Heart right ventricle (tissue), 16 donors: ENCODE measurements around the gene CCNF. TPM values are rescaled to one million over a fixed set of nuclear protein-coding genes. Genes with fewer than 3 reads are reported as not detected.

Source experiments
- ATAC-seq, 8 donors: fragments of 200-7000 bp; cut with Tn5 transposase; one replicate each; pipeline ENCODE4 v1.9.1; 2020; ENCODE audit warnings: mild to moderate bottlenecking in 8 of 8, moderate library complexity in 8 of 8, moderate number of reproducible peaks in 1 of 8
- DNase-seq, 2 donors: peaks; one replicate each; pipeline ENCODE4 v3.0.0-alpha.2; 2020
- H3K27ac ChIP-seq, 10 donors: fragments of 200-600 bp; sonication (generic) in 2 of 10; one replicate each; pipeline versions ENCODE4 v1.5.0 to v1.8.0; 2020 to 2022; ENCODE audit warnings: mild to moderate bottlenecking in 3 of 10
- H3K27me3 ChIP-seq, 7 donors: fragments of 200-600 bp; one replicate each; pipeline ENCODE4 v1.8.0; 2021 to 2022; ENCODE audit warnings: mild to moderate bottlenecking in 2 of 7
- H3K36me3 ChIP-seq, 9 donors: fragments of 200-600 bp; sonication (generic) in 1 of 9; one replicate each; pipeline versions ENCODE4 v1.5.0 to v1.8.0; 2020 to 2022; ENCODE audit warnings: mild to moderate bottlenecking in 2 of 9
- H3K4me1 ChIP-seq, 9 donors: fragments of 200-600 bp; sonication (generic) in 1 of 9; one replicate each; pipeline versions ENCODE4 v1.5.0 to v1.8.0; 2020 to 2022; ENCODE audit warnings: mild to moderate bottlenecking in 4 of 9
- H3K4me3 ChIP-seq, 10 donors: fragments of 200-600 bp; sonication (generic) in 2 of 10; one replicate each; pipeline versions ENCODE4 v1.5.0 to v1.8.0; 2020 to 2022; ENCODE audit warnings: mild to moderate bottlenecking in 7 of 10, moderate library complexity in 2 of 10
- H3K9me3 ChIP-seq, 11 donors: fragments of 200-600 bp in 10 of 11; sonication (generic) in 2 of 11; one replicate each; pipeline versions ENCODE4 v1.5.0 to v1.8.0; 2013 to 2022; ENCODE audit warnings: mild to moderate bottlenecking in 2 of 11, control low read depth in 1 of 11, moderate library complexity in 1 of 11
- CTCF ChIP-seq, 9 donors: fragments of 200-600 bp; sonication (generic) in 2 of 9; IDR thresholded peaks; one replicate each; pipeline versions ENCODE4 v1.5.0 to v1.8.0; 2021 to 2022; ENCODE audit warnings: antibody characterized with exemption in 9 of 9, mild to moderate bottlenecking in 5 of 9, moderate library complexity in 1 of 9
- WGBS, 2 donors: extraction: QIAGEN DNeasy Blood & Tissue Kit; methylation state at CpG; one replicate each; pipeline ENCODE4 v1.1.7; 2013; ENCODE audit warnings: inconsistent platforms in 1 of 2; 5-methylcytosine and 5-hydroxymethylcytosine counted together
- intact Hi-C, 10 donors: fragments of 100-400 bp; cut with DNase I; formaldehyde crosslinking; loops; one replicate each; pipeline versions ENCODE4 v1.11.1 to v1.14.2; 2022
- polyA plus RNA-seq, 2 donors: library from polyadenylated mRNA; stranded (reverse); fragments of 200-250 nt; gene quantifications; one replicate each; pipeline ENCODE4 v1.2.3, GENCODE V29; 2013
- total RNA-seq, 10 donors: library from RNA; stranded (reverse); fragmentation: NEBNext Ultra II Directional in 3 of 10; extraction: Animal tissue kit (Norgen Biotek cat#: 25700) in 3 of 10; gene quantifications; one replicate each; pipeline versions ENCODE4 v1.2.1 to v1.2.4, GENCODE V29; 2021 to 2023
- donor health status: Arrhythmogenic right ventricular cardiomyopathy.
- donor health status: ischemic (EF 13 %, LVEDD 7.1; RV severe dilation, severe dysfunction).
- donor health status: healthy with polysubstance abuse.
- donor health status: DM: no; HTN: yes; CAD: no.
- donor health status: DM: no; HTN: no; CAD: no.
- donor health status: ischemic (EF 25% LVEDD 6.9; RV normal size, moderate dysfunction).
- donor health status: ischemic (EF 25% LVEDD 5.7; RV mildly dilated, moderate dysfunction).
- donor health status: healthy.
- donor health status: DM: yes; HTN: yes; CAD: no.
- donor health status: Ischemic cardiomyopathy.
- donor health status: ischemic (EF 35%, LVEDD 5.7; RV mildly dilated, moderate dysfunction).
- donor health status: nonischemic (EF 11% LVEDD 7.7; RV severe dilation, severe dysfunction).
- donor health status: DM: yes; HTN: yes; CAD: no.
- donor health status: PGD.
- donor health status: ischemic (EF 29% LVEDD 5.4; RV normal size, mild dysfunction).
- donor health status: nonischemic (EF 23%, LVEDD 6.1; RV moderate dilation, normal function).

Gene CCNF
- total and polyA plus RNA-seq, 12 donors = 0.51 to 3.4 (median 0.99) TPM

- DNase-seq = no peak
- Histone ChIP-seq H3K36me3 (peaks cover 0 to 4% (median 0%) of the 10 kb centered on the region in 9 donors), H3K27me3 (no peaks in the 10 kb centered on the region), H3K4me1 (peaks cover 6 to 40% (median 29%) of the 10 kb centered on the region in 9 donors), H3K4me3 (no peak overlapping the region), H3K27ac (no peak overlapping the region), H3K9me3 (no peaks in the 10 kb centered on the region)
- no peak for ATAC-seq
- no peak for TF ChIP-seq CTCF (IDR thresholded peaks at IDR 0.05)
- intact Hi-C loops = loop anchor here in 1 of 10 donors (10.0 kb wide), 1 partner anchor 47 kb away; no protein-coding TSS in a partner anchor
- 76 to 80% methylated on average over 13 of the region's 13 CpGs for WGBS, 2 donors
Observed at GRCh38 chr16:2482249-2482648, 53.0 kb downstream of the CCNF start.

- Histone ChIP-seq H3K4me1 (peaks cover 6 to 40% (median 29%) of the 10 kb centered on the region in 9 donors), H3K36me3 (peaks cover 0 to 4% (median 0%) of the 10 kb centered on the region in 9 donors), H3K27me3 (no peaks in the 10 kb centered on the region), H3K4me3 (no peak overlapping the region), H3K9me3 (no peaks in the 10 kb centered on the region), H3K27ac (peak overlapping the region in 3 of 10 donors; percentile 1 to 44 (median 44))
- WGBS, 2 donors = 61 to 68% methylated on average over 32 of the region's 32 CpGs
- peak in 6 of 8 donors; percentile 14 to 66 (median 25) for ATAC-seq
- DNase-seq = no peak
- TF ChIP-seq CTCF (IDR thresholded peaks at IDR 0.05) = no peak
- intact Hi-C loops = loop anchor here in 1 of 10 donors (10.0 kb wide), 1 partner anchor 48 kb away; no protein-coding TSS in a partner anchor
Observed at GRCh38 chr16:2482708-2483534, 53.7 kb downstream of the CCNF start.

- no peak for TF ChIP-seq CTCF (IDR thresholded peaks at IDR 0.05)
- no peak overlapping the region for H3K4me3 ChIP-seq
- H3K9me3 ChIP-seq = no peaks in the 10 kb centered on the region
- DNase-seq (no peak), ATAC-seq (no peak)
- intact Hi-C loops = loop anchor here in 1 of 10 donors (10.0 kb wide), 1 partner anchor 49 kb away; no protein-coding TSS in a partner anchor
- H3K4me1 ChIP-seq = peaks cover 6 to 45% (median 29%) of the 10 kb centered on the region in 9 donors
- H3K36me3 ChIP-seq = peaks cover 0 to 4% (median 0%) of the 10 kb centered on the region in 9 donors
- no peaks in the 10 kb centered on the region for H3K27me3 ChIP-seq
- 93 to 94% methylated on average over 16 of the region's 16 CpGs for WGBS, 2 donors
- H3K27ac ChIP-seq = no peak overlapping the region
Observed at GRCh38 chr16:2483939-2484897, 55.0 kb downstream of the CCNF start.
